NCI-H774 (cell line): ENCODE data around the gene ZBTB16.
A peak's percentile ranks its signal among the peaks of the same experiment; 100 is the strongest.

Experiments used
- DNase-seq: peaks from one replicate; lab custom pipeline; 2025; lab: John Stamatoyannopoulos, UW

ZBTB16 gene

GRCh38 chr11:114130629-114131277, 71.2 kb downstream of the ZBTB16 start:
- no peak for DNase-seq

GRCh38 chr11:114131461-114131864, 72.0 kb downstream of the ZBTB16 start:
- peak; percentile 48 for DNase-seq

- no peak for DNase-seq
Observed at GRCh38 chr11:114132417-114132816, 72.9 kb downstream of the ZBTB16 start.

GRCh38 chr11:114132944-114133394, 73.5 kb downstream of the ZBTB16 start:
- DNase-seq: no peak

GRCh38 chr11:114133548-114134329, 74.2 kb downstream of the ZBTB16 start:
- DNase-seq: no peak

- no peak for DNase-seq
Observed at GRCh38 chr11:114134870-114135269, 75.4 kb downstream of the ZBTB16 start.

GRCh38 chr11:114135737-114136151, 76.2 kb downstream of the ZBTB16 start:
- DNase-seq: no peak

- no peak for DNase-seq
Observed at GRCh38 chr11:114136686-114137640, 77.5 kb downstream of the ZBTB16 start.

GRCh38 chr11:114137838-114138237, 78.3 kb downstream of the ZBTB16 start:
- no peak for DNase-seq

GRCh38 chr11:114138411-114138810, 78.9 kb downstream of the ZBTB16 start:
- DNase-seq: no peak

GRCh38 chr11:114140826-114141225, 81.3 kb downstream of the ZBTB16 start:
- no peak for DNase-seq

GRCh38 chr11:114141863-114142580, 82.5 kb downstream of the ZBTB16 start:
- no peak for DNase-seq

GRCh38 chr11:114142707-114143106, 83.2 kb downstream of the ZBTB16 start:
- no peak for DNase-seq

- no peak for DNase-seq
Observed at GRCh38 chr11:114145166-114145775, 85.8 kb downstream of the ZBTB16 start.

GRCh38 chr11:114147375-114148012, 88.0 kb downstream of the ZBTB16 start:
- no peak for DNase-seq

- DNase-seq: no peak
Observed at GRCh38 chr11:114148013-114148382, 88.5 kb downstream of the ZBTB16 start.

GRCh38 chr11:114149689-114150407, 90.3 kb downstream of the ZBTB16 start:
- DNase-seq: no peak

GRCh38 chr11:114150671-114151070, 91.2 kb downstream of the ZBTB16 start:
- no peak for DNase-seq

GRCh38 chr11:114151631-114152030, 92.1 kb downstream of the ZBTB16 start:
- no peak for DNase-seq

GRCh38 chr11:114152162-114152561, 92.7 kb downstream of the ZBTB16 start:
- no peak for DNase-seq
